Left hindlimb (tissue), 1 donor: Measurements from ENCODE around the gene ADH7.
"Not testable (repeated sequence)": the region's sequence is repeated elsewhere in the genome, so short reads cannot be mapped to it uniquely, and the experiment has no call there.

Experiments
- DNase-seq: peaks from one replicate; pipeline ENCODE4 v3.0.0-alpha.2; 2018

ADH7 gene

GRCh38 chr4:99377341-99377740, 57.8 kb downstream of the ADH7 start:
- DNase-seq = not testable (repeated sequence)

- DNase-seq = not testable (repeated sequence)
These were observed 62.7 kb downstream of the ADH7 start for GRCh38 chr4:99372464-99372863.

- not testable (repeated sequence) for DNase-seq
These were observed 67.3 kb downstream of the ADH7 start for GRCh38 chr4:99367817-99368216.

- no peak for DNase-seq
These were observed 68.7 kb downstream of the ADH7 start for GRCh38 chr4:99366491-99366890.

- DNase-seq = no peak
These were observed 72.4 kb downstream of the ADH7 start for GRCh38 chr4:99362768-99363167.
